ENCODE measurements around the gene SLX4IP.

SLX4IP gene

GRCh38 chr20:10468340-10468845 lies 33.3 kb downstream of the SLX4IP start:
- H3K27ac Mint-ChIP-seq = no peak overlapping the region
- peaks cover 35% of the 10 kb centered on the region for H3K36me3 Mint-ChIP-seq
- no peaks in the 10 kb centered on the region for H3K9me3 Mint-ChIP-seq
- ATAC-seq = no peak
- peaks cover 7% of the 10 kb centered on the region for H3K4me1 Mint-ChIP-seq
- H3K4me3 Mint-ChIP-seq = no peak overlapping the region
- no peaks in the 10 kb centered on the region for H3K27me3 Mint-ChIP-seq

GRCh38 chr20:10469056-10469455 lies 34.0 kb downstream of the SLX4IP start:
- Mint-ChIP-seq H3K27ac (no peak overlapping the region), H3K9me3 (no peaks in the 10 kb centered on the region), H3K36me3 (peaks cover 28% of the 10 kb centered on the region), H3K27me3 (no peaks in the 10 kb centered on the region), H3K4me3 (no peak overlapping the region), H3K4me1 (peaks cover 7% of the 10 kb centered on the region)
- no peak for ATAC-seq

DNA sequence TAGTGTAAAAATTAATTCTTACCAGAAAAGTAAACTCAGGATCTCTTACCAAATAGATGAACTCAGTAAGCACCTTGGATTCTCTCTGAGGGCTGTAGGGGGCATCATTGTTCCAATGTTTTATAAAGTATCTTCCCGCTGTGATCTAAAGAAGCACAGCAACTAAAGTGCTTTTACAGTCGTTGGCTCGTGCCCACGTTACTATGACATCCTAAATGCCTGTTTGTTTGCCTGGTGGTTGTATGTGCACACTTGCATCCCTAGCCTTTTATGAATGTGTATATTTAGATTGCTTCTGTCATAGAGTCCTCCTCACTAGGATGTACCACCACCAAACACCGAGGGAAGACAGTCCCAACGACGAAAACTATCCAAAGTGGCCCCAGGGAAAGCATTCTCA lies 34.5 kb downstream of the SLX4IP start:
- H3K4me1 Mint-ChIP-seq = peaks cover 11% of the 10 kb centered on the region
- peaks cover 27% of the 10 kb centered on the region for H3K36me3 Mint-ChIP-seq

DNA sequence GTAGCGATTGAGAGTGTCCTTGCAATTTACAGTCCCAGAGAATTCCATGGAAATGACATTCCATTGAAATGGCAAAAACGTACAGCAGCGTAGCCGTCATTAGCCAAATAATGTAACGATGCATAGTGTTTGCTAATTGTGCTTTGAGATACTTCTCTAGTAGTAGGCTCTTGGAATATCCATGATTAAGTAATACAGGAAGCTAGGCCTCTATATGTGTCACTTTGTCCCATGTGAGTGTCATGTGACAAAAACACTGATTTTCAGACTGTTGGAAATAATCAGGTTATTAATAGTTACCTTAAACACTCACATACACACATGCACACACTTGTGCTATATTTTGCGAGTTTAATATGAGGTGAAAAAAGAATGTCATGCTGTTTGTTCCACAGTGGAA lies 35.2 kb downstream of the SLX4IP start:
- Mint-ChIP-seq H3K9me3 (no peaks in the 10 kb centered on the region), H3K27me3 (no peaks in the 10 kb centered on the region), H3K27ac (no peak overlapping the region), H3K36me3 (peaks cover 27% of the 10 kb centered on the region), H3K4me3 (no peak overlapping the region), H3K4me1 (peaks cover 17% of the 10 kb centered on the region)
- no peak for ATAC-seq

More for the DNA sequence above, 34.5 kb downstream of the SLX4IP start:
- Mint-ChIP-seq H3K9me3 (no peaks in the 10 kb centered on the region), H3K27me3 (no peaks in the 10 kb centered on the region), H3K27ac (no peak overlapping the region), H3K4me3 (no peak overlapping the region)
- no peak for ATAC-seq

- peaks cover 22% of the 10 kb centered on the region for H3K36me3 Mint-ChIP-seq
- H3K9me3 Mint-ChIP-seq = no peaks in the 10 kb centered on the region
- no peak for ATAC-seq
- peaks cover 37% of the 10 kb centered on the region for H3K4me1 Mint-ChIP-seq
- no peak overlapping the region for H3K4me3 Mint-ChIP-seq
- no peaks in the 10 kb centered on the region for H3K27me3 Mint-ChIP-seq
- H3K27ac Mint-ChIP-seq = no peak overlapping the region
Measured at GRCh38 chr20:10472871-10473270, 37.8 kb downstream of the SLX4IP start.

GRCh38 chr20:10474606-10475184 lies 39.6 kb downstream of the SLX4IP start:
- Mint-ChIP-seq H3K27me3 (no peaks in the 10 kb centered on the region), H3K4me1 (peaks cover 33% of the 10 kb centered on the region), H3K36me3 (peaks cover 12% of the 10 kb centered on the region), H3K4me3 (no peak overlapping the region), H3K27ac (peak overlapping the region; percentile 60), H3K9me3 (no peaks in the 10 kb centered on the region)
- no peak for ATAC-seq

DNA sequence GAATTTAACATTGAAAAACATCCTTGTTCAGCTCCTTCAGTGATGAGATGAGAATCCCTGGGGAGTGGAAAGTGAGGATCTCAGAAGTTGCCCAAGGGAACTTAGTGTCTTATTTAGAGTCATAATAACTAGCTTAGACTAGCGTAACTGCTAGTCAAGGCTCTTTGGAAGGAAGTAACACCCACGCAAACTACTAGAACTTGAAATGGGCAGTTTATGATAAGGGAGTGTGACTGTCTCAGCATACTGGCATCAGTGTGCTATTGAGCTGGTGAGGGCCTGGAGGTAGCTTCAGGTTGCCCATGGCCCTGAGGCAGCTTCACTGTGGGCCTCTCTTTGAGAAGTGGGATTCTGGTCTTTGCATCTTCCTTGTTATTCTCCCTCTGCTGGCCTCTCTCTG lies 40.1 kb downstream of the SLX4IP start:
- peak overlapping the region; percentile 60 for H3K27ac Mint-ChIP-seq
- H3K4me3 Mint-ChIP-seq = no peak overlapping the region
- peak; percentile 39 for ATAC-seq

GRCh38 chr20:10476319-10476724 lies 41.2 kb downstream of the SLX4IP start:
- peak overlapping the region; percentile 31 for H3K4me3 Mint-ChIP-seq
- peak overlapping the region; percentile 60 for H3K27ac Mint-ChIP-seq
- ATAC-seq = peak; percentile 86

More for the DNA sequence above, 40.1 kb downstream of the SLX4IP start:
- H3K36me3 Mint-ChIP-seq = peaks cover 7% of the 10 kb centered on the region
- H3K4me1 Mint-ChIP-seq = peaks cover 33% of the 10 kb centered on the region
- no peaks in the 10 kb centered on the region for H3K27me3 Mint-ChIP-seq
- no peaks in the 10 kb centered on the region for H3K9me3 Mint-ChIP-seq

GRCh38 chr20:10478205-10478604 lies 43.1 kb downstream of the SLX4IP start:
- Mint-ChIP-seq H3K4me1 (peaks cover 33% of the 10 kb centered on the region), H3K36me3 (no peaks in the 10 kb centered on the region), H3K27ac (no peak overlapping the region), H3K9me3 (no peaks in the 10 kb centered on the region), H3K4me3 (no peak overlapping the region), H3K27me3 (no peaks in the 10 kb centered on the region)
- ATAC-seq = no peak

More at GRCh38 chr20:10476319-10476724, 41.2 kb downstream of the SLX4IP start:
- H3K4me1 Mint-ChIP-seq = peaks cover 33% of the 10 kb centered on the region
- no peaks in the 10 kb centered on the region for H3K27me3 Mint-ChIP-seq
- H3K36me3 Mint-ChIP-seq = peaks cover 6% of the 10 kb centered on the region
- no peaks in the 10 kb centered on the region for H3K9me3 Mint-ChIP-seq

GRCh38 chr20:10478930-10479329 lies 43.8 kb downstream of the SLX4IP start:
- no peaks in the 10 kb centered on the region for H3K36me3 Mint-ChIP-seq
- H3K27ac Mint-ChIP-seq = no peak overlapping the region
- no peak overlapping the region for H3K4me3 Mint-ChIP-seq
- ATAC-seq = no peak
- no peaks in the 10 kb centered on the region for H3K9me3 Mint-ChIP-seq
- no peaks in the 10 kb centered on the region for H3K27me3 Mint-ChIP-seq
- H3K4me1 Mint-ChIP-seq = peaks cover 33% of the 10 kb centered on the region

GRCh38 chr20:10481676-10482075 lies 46.6 kb downstream of the SLX4IP start:
- H3K27ac Mint-ChIP-seq = no peak overlapping the region
- peaks cover 16% of the 10 kb centered on the region for H3K36me3 Mint-ChIP-seq
- peaks cover 18% of the 10 kb centered on the region for H3K4me1 Mint-ChIP-seq
- H3K4me3 Mint-ChIP-seq = no peak overlapping the region
- no peak for ATAC-seq
- H3K9me3 Mint-ChIP-seq = no peaks in the 10 kb centered on the region
- H3K27me3 Mint-ChIP-seq = no peaks in the 10 kb centered on the region

DNA sequence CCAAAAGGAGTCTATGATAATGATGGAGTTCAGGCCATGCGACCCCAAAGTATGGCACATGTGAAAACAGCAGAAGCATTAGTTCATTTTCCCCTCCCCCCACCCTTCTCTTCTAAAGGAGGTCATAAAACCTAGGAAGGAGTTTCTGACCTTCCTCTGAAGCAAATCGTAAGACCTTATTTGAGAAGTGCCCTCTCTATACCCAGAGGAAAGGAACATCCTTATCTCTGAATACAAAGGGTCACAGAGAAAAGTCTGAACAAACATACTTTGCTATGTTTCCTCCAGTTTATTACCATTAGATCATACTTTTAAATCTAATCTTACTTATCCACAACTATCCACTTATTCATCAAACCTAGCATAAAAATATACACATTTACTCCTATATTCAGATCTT lies 48.6 kb downstream of the SLX4IP start:
- no peaks in the 10 kb centered on the region for H3K9me3 Mint-ChIP-seq
- no peak for ATAC-seq
- no peak overlapping the region for H3K27ac Mint-ChIP-seq
- H3K4me1 Mint-ChIP-seq = peaks cover 15% of the 10 kb centered on the region
- no peak overlapping the region for H3K4me3 Mint-ChIP-seq
- peaks cover 16% of the 10 kb centered on the region for H3K36me3 Mint-ChIP-seq
- H3K27me3 Mint-ChIP-seq = no peaks in the 10 kb centered on the region

DNA sequence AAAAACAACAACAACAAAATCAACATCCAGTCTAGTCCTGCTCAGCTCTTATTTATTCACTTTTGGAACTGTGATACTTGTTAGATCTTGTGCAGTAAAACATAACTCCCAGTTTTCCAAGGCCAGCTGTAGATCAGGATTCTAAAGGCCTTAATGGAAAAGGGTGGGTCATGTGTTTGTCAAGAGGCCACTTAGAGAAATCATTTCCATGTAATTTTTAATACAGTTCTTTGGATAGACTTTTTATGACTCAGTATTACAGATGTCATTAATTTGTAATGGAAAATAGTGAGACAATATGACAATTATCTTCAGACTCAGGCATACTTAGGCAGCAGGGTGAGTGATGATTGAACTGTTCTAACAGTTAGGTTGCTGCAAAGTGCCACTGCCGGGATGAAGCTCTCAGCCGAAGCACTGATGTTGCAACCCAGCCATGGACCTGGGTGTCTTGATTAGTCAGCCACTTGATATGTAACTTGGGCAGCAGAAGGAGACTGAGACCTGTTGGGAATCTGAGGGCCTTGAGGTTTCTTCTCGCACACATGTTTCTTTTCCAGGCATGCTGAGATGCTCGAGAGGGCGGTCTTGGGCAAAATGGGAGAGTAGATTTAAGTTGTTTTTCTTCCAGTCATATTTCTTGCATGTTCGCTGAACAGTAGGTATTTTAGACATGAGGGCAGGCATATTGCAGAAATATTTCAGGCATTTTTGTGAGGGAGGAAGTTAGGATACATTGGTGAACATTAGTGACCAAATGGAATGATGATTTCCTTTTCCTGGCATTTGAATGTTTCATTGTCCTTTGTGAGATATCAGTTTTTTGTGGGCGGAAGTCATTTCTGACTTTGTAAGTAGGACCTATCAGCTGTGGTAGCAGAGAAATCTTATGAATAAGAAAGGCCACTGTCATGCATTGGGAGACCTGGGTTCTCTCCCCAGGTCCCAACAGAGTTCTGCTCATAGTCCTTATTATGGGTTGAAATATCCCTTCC lies 52.3 kb downstream of the SLX4IP start:
- no peak overlapping the region for H3K4me3 Mint-ChIP-seq
- ATAC-seq = no peak
- no peak overlapping the region for H3K27ac Mint-ChIP-seq
- peaks cover 23% of the 10 kb centered on the region for H3K36me3 Mint-ChIP-seq
- H3K27me3 Mint-ChIP-seq = no peaks in the 10 kb centered on the region
- H3K4me1 Mint-ChIP-seq = peaks cover 15% of the 10 kb centered on the region
- no peaks in the 10 kb centered on the region for H3K9me3 Mint-ChIP-seq

- H3K9me3 Mint-ChIP-seq = no peaks in the 10 kb centered on the region
- ATAC-seq = no peak
Measured at GRCh38 chr20:10488534-10488933, 53.4 kb downstream of the SLX4IP start.

GRCh38 chr20:10489853-10490252 lies 54.7 kb downstream of the SLX4IP start:
- H3K4me1 Mint-ChIP-seq = peaks cover 21% of the 10 kb centered on the region
- H3K4me3 Mint-ChIP-seq = no peak overlapping the region
- H3K36me3 Mint-ChIP-seq = peaks cover 18% of the 10 kb centered on the region
- no peaks in the 10 kb centered on the region for H3K9me3 Mint-ChIP-seq
- no peak for ATAC-seq
- H3K27me3 Mint-ChIP-seq = no peaks in the 10 kb centered on the region
- H3K27ac Mint-ChIP-seq = no peak overlapping the region

More at GRCh38 chr20:10488534-10488933, 53.4 kb downstream of the SLX4IP start:
- peaks cover 15% of the 10 kb centered on the region for H3K4me1 Mint-ChIP-seq
- H3K4me3 Mint-ChIP-seq = no peak overlapping the region
- H3K27me3 Mint-ChIP-seq = no peaks in the 10 kb centered on the region
- peaks cover 23% of the 10 kb centered on the region for H3K36me3 Mint-ChIP-seq
- no peak overlapping the region for H3K27ac Mint-ChIP-seq

All from stimulated activated memory B cell treated with anti-CD40 and anti-IgM and Interleukin-4, amounts not matched to agents 10 μg/mL and 1 μg/mL and 100 μg/mL, for 72 hours (primary cell).